ENCODE measurements around the gene ARHGEF6. TPM values are rescaled to one million over a fixed set of nuclear protein-coding genes. Genes with fewer than 3 reads are reported as not detected.

Gene ARHGEF6, protein sequence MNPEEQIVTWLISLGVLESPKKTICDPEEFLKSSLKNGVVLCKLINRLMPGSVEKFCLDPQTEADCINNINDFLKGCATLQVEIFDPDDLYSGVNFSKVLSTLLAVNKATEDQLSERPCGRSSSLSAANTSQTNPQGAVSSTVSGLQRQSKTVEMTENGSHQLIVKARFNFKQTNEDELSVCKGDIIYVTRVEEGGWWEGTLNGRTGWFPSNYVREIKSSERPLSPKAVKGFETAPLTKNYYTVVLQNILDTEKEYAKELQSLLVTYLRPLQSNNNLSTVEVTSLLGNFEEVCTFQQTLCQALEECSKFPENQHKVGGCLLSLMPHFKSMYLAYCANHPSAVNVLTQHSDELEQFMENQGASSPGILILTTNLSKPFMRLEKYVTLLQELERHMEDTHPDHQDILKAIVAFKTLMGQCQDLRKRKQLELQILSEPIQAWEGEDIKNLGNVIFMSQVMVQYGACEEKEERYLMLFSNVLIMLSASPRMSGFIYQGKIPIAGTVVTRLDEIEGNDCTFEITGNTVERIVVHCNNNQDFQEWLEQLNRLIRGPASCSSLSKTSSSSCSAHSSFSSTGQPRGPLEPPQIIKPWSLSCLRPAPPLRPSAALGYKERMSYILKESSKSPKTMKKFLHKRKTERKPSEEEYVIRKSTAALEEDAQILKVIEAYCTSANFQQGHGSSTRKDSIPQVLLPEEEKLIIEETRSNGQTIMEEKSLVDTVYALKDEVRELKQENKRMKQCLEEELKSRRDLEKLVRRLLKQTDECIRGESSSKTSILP
- 1 to 10 TPM; 2.7 to 5.7 TPM for total RNA-seq

DNA sequence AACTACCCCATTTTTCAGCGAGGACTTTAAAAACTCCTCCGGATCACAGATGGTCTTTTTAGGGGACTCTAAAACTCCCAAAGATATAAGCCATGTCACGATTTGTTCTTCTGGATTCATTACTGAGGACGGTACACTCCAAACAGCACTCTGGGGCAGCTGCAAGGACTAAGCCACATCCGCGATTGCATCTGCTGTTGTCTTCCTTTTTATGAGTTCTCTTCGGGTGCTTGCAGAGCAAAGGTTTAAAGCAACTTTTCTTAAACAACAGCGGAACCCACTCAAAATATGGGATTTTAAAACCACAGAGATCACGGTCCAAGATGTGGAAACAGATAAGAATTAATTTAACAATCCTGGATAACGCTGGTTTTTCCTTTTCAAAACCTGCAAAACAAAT, at the start of gene ARHGEF6:
Gene ARHGEF6, minus strand, starts transcription at position 170 of the 400 bp plus-strand sequence. Its CDS starts 50 bp downstream, at position 120.
- H3K4me1 ChIP-seq: no peaks in the 10 kb centered on the region
- DNase-seq: no peak
- intact Hi-C loops (cut with DNase I): no loop called here
- H3K9me3 ChIP-seq: no peaks in the 10 kb centered on the region
- TF ChIP-seq, protein P1, sequence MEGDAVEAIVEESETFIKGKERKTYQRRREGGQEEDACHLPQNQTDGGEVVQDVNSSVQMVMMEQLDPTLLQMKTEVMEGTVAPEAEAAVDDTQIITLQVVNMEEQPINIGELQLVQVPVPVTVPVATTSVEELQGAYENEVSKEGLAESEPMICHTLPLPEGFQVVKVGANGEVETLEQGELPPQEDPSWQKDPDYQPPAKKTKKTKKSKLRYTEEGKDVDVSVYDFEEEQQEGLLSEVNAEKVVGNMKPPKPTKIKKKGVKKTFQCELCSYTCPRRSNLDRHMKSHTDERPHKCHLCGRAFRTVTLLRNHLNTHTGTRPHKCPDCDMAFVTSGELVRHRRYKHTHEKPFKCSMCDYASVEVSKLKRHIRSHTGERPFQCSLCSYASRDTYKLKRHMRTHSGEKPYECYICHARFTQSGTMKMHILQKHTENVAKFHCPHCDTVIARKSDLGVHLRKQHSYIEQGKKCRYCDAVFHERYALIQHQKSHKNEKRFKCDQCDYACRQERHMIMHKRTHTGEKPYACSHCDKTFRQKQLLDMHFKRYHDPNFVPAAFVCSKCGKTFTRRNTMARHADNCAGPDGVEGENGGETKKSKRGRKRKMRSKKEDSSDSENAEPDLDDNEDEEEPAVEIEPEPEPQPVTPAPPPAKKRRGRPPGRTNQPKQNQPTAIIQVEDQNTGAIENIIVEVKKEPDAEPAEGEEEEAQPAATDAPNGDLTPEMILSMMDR (IDR thresholded peaks at IDR 0.05): no peak
- peak within 1 kb of the TSS; percentile 45 for H3K27ac ChIP-seq
- H3K4me3 ChIP-seq: peak within 1 kb of the TSS; percentile 17
- H3K27me3 ChIP-seq: no peaks in the 10 kb centered on the region
- no peaks in the 10 kb centered on the region for H3K36me3 ChIP-seq
- H3K9ac ChIP-seq (ENCODE audit: low read depth in 2 of 2, low read length in 2 of 2): peak within 1 kb of the TSS in 1 of 2 donors; percentile 3

DNA sequence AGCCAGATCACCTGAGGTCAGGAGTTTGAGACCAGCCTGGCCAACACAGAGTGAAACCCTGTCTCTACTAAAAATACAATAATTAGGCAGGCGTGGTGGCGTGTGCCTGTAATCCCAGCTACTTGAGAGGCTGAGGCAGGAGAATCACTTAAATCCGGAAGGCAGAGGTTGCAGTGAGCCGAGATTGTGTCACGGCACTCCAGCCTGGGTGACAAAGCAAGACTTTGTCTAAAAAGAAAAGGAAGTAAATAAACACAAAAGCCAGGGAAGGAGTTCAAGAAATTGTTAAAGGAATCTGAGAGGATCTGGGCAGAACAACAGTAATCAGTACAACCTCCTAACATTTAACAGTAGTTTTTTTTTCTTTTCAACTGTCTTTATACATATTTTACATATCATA, 48.7 kb upstream of the ARHGEF6 start:
- no peak for DNase-seq
- no peaks in the 10 kb centered on the region for H3K36me3 ChIP-seq
- TF ChIP-seq, protein P1 (IDR thresholded peaks at IDR 0.05): no peak
- no peak overlapping the region for H3K9ac ChIP-seq (ENCODE audit: low read depth in 2 of 2, low read length in 2 of 2)
- no peaks in the 10 kb centered on the region for H3K27me3 ChIP-seq
- intact Hi-C loops (cut with DNase I): no loop called here
- H3K4me1 ChIP-seq: no peaks in the 10 kb centered on the region
- H3K4me3 ChIP-seq: no peak overlapping the region
- H3K9me3 ChIP-seq: no peaks in the 10 kb centered on the region
- H3K27ac ChIP-seq: no peak overlapping the region

DNA sequence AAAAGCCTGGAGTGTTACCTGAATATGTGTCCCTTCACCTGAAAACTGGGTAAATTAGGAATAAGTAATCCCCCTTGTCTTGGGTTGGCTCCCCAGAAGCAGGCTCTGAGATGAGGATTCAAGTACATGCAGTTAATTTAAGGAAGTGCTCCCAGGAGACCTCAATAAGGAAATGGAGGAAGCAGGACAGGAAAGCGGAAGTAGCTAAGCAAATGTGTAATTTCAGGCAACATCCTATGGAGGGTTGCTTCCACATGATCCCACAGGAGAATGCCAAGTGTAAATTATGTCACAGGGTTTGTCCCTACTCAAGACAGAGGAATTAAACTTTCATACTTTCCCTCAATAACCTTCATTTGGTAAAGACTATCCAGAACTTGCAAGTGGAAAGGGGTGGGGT, 48.1 kb upstream of the ARHGEF6 start:
- TF ChIP-seq, protein P1 (IDR thresholded peaks at IDR 0.05): no peak
- Histone ChIP-seq H3K9ac (ENCODE audit: low read depth in 2 of 2, low read length in 2 of 2) (no peak overlapping the region), H3K27me3 (no peaks in the 10 kb centered on the region), H3K9me3 (no peaks in the 10 kb centered on the region), H3K27ac (no peak overlapping the region), H3K4me3 (no peak overlapping the region), H3K4me1 (no peaks in the 10 kb centered on the region), H3K36me3 (no peaks in the 10 kb centered on the region)
- DNase-seq: no peak
- intact Hi-C loops (cut with DNase I): no loop called here

DNA sequence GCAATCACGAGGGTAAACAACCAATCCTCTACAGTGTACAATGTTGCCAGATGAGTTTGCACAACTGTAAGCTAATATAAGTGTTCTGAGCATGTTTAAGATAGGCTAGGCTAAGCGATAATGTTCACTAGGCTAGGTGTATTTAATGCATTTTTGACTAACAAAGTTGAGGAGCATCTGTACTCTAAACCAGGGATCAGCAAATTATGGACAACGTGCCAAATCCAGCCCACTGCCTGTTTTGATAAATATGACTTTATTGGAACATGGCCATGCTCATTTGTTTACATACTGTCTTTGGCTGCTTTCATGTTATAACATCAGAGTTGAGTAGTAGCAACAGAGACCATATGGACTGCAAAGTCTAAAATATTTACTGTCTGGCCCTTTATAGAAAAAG, 46.3 kb upstream of the ARHGEF6 start:
- H3K4me1 ChIP-seq: no peaks in the 10 kb centered on the region
- intact Hi-C loops (cut with DNase I): no loop called here
- no peak overlapping the region for H3K9ac ChIP-seq (ENCODE audit: low read depth in 2 of 2, low read length in 2 of 2)
- H3K27me3 ChIP-seq: no peaks in the 10 kb centered on the region
- H3K27ac ChIP-seq: no peak overlapping the region
- DNase-seq: no peak
- no peaks in the 10 kb centered on the region for H3K36me3 ChIP-seq
- no peak overlapping the region for H3K4me3 ChIP-seq
- TF ChIP-seq, protein P1 (IDR thresholded peaks at IDR 0.05): no peak
- H3K9me3 ChIP-seq: no peaks in the 10 kb centered on the region

DNA sequence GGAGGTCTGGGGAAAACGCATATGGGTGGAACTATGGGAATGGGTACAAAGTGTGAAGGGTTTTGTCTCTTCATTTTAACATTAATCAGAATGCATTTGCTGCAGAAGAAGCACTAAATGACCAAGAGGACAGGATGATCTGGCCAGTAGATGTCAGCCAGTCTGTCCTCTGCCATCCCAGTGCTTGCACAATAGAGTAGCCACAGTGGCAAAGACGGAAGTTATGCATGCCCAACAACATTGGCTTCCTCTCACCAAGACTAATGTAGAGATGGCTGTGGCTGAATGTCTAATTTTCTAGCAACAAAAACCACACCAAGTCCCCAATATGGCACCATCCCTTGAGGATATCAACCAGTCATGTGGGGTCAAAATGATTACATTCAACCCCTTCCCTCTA, 45.0 kb upstream of the ARHGEF6 start:
- Histone ChIP-seq H3K9ac (ENCODE audit: low read depth in 2 of 2, low read length in 2 of 2) (no peak overlapping the region), H3K27me3 (no peaks in the 10 kb centered on the region), H3K9me3 (no peaks in the 10 kb centered on the region), H3K4me1 (no peaks in the 10 kb centered on the region), H3K27ac (no peak overlapping the region), H3K4me3 (no peak overlapping the region), H3K36me3 (no peaks in the 10 kb centered on the region)
- intact Hi-C loops (cut with DNase I): no loop called here
- TF ChIP-seq, protein P1 (IDR thresholded peaks at IDR 0.05): no peak
- DNase-seq: no peak

Data from colonic mucosa (tissue), 4 donors.